Endometrial microvascular endothelial cells (primary cell): ENCODE data around the gene CYP4F8. TPM values are rescaled to one million over a fixed set of nuclear protein-coding genes. Genes with fewer than 3 reads are reported as not detected.

ENCODE experiments used
- in situ Hi-C: cut with HindIII; loops from 2 replicates; pipeline ENCODE4 v1.10.0; 2017; ENCODE audit warnings: low sequenced_read_pairs, low pct_unique_long_range_greater_than_20kb; ENCODE audit errors: inconsistent ontology term
- total RNA-seq: library from RNA; depleted of rRNA; stranded (reverse); fragments of >200 nt; gene quantifications from one replicate; pipeline ENCODE4 v1.2.3, GENCODE V29; 2015; ENCODE audit errors: inconsistent ontology term

The CYP4F8 gene
- total RNA-seq, 1 donor from 2014 or later: not detected

- in situ Hi-C loops: no loop called here
Observed at GRCh38 chr19:15613338-15613737, 1.7 kb upstream of the CYP4F8 start.

GRCh38 chr19:15615526-15615925 is 508 bp downstream of the CYP4F8 start:
- in situ Hi-C loops: no loop called here

GRCh38 chr19:15616183-15616582 is 1.2 kb downstream of the CYP4F8 start:
- in situ Hi-C loops: no loop called here

- in situ Hi-C loops: no loop called here
Observed at GRCh38 chr19:15616627-15617270, 1.7 kb downstream of the CYP4F8 start.

- in situ Hi-C loops: no loop called here
Observed at GRCh38 chr19:15618321-15618720, 3.3 kb downstream of the CYP4F8 start.

GRCh38 chr19:15621801-15622200 is 6.8 kb downstream of the CYP4F8 start:
- in situ Hi-C loops: no loop called here

GRCh38 chr19:15622991-15623390 is 8.0 kb downstream of the CYP4F8 start:
- in situ Hi-C loops: no loop called here

- in situ Hi-C loops: no loop called here
Observed at GRCh38 chr19:15623711-15624318, 8.8 kb downstream of the CYP4F8 start.

- in situ Hi-C loops: no loop called here
Observed at GRCh38 chr19:15628236-15629002, 13.4 kb downstream of the CYP4F8 start.

- in situ Hi-C loops: no loop called here
Observed at GRCh38 chr19:15629003-15629880, 14.2 kb downstream of the CYP4F8 start.

- in situ Hi-C loops: no loop called here
Observed at GRCh38 chr19:15631817-15632216, 16.8 kb downstream of the CYP4F8 start.

- in situ Hi-C loops: no loop called here
Observed at GRCh38 chr19:15633082-15633835, 18.2 kb downstream of the CYP4F8 start.

- in situ Hi-C loops: no loop called here
Observed at GRCh38 chr19:15634105-15634504, 19.1 kb downstream of the CYP4F8 start.

- in situ Hi-C loops: no loop called here
Observed at GRCh38 chr19:15635016-15635805, 20.2 kb downstream of the CYP4F8 start.

GRCh38 chr19:15636026-15636425 is 21.0 kb downstream of the CYP4F8 start:
- in situ Hi-C loops: no loop called here

GRCh38 chr19:15639596-15639995 is 24.6 kb downstream of the CYP4F8 start:
- in situ Hi-C loops: no loop called here

- in situ Hi-C loops: loop anchor here (5.0 kb wide), 1 partner anchor 252 kb away; no protein-coding TSS in a partner anchor
Observed at GRCh38 chr19:15640294-15640903, 25.4 kb downstream of the CYP4F8 start, which contains the start of gene CYP4F3. TSS of gene CYP4F3 (plus strand) at chr19:15640897. CDS start at chr19:15641416, 519 bp downstream.
